K562 (cell line): ENCODE data around the gene TRUB2. TPM values are rescaled to one million over a fixed set of nuclear protein-coding genes. Genes with fewer than 3 reads are reported as not detected.

Source experiments
- ATAC-seq: fragments of 200-7000 bp; cut with Tn5 transposase; 3 replicates; pipeline ENCODE4 v1.9.1; 2020; ENCODE audit warnings: moderate library complexity
- BruUV-seq: library from RNA; stranded (reverse); fragments of 400-500 nt; replicated peaks from 2 replicates; lab custom pipeline; 2021; lab: Mats Ljungman, UMichigan
- CTCF ChIA-PET: fragments of 300-600 bp; formaldehyde crosslinking; extraction: SDS; loops from one replicate; lab custom pipeline; 2021; ENCODE audit warnings: low intra/inter-chr PET ratio; lab: Yijun Ruan, JAX
- POLR2A ChIA-PET: fragments of 300-600, 350-650 bp; sonication (Branson Sonifier 250); formaldehyde crosslinking; extraction: SDS; loops from one replicate; lab custom pipeline; 2021; ENCODE audit warnings: antibody characterized with exemption, inconsistent platforms; lab: Yijun Ruan, JAX
- DNase-seq, 4 experiments: peaks; one replicate each; pipeline versions ENCODE4 v3.0.0 to v3.0.0-alpha.2; 2011 to 2018; ENCODE audit warnings: low spot score in 3 of 4, mixed read lengths in 3 of 4; ENCODE audit errors: extremely low read depth in 1 of 4
- FAIRE-seq: peaks from 2 replicates; lab custom pipeline; 2011; peaks lifted over from hg19 to GRCh38; lab: Jason Lieb, UNC
- H2AFZ ChIP-seq: 2 replicates; pipeline ENCODE4 v1.6.0; 2011; ENCODE audit warnings: low read depth, low read length, control low read depth, inconsistent platforms
- H3K27ac ChIP-seq: fragments of 200-600 bp; 3 replicates; pipeline ENCODE4 v1.8.0; 2011; ENCODE audit warnings: low read depth, mild to moderate bottlenecking, control low read depth, inconsistent platforms, low read length, moderate library complexity, mixed read lengths; ENCODE audit errors: extremely low read depth
- H3K27me3 ChIP-seq, 2 experiments: fragments of 300-600 bp in 1 of 2; 2 replicates in 1 of 2; 3 replicates in 1 of 2; pipeline versions ENCODE4 v1.6.0 to v1.8.0; 2011; ENCODE audit warnings: inconsistent platforms in 2 of 2, low read length in 2 of 2, mild to moderate bottlenecking in 1 of 2, mixed read lengths in 1 of 2, moderate library complexity in 1 of 2; ENCODE audit not compliant: control insufficient read depth in 2 of 2, insufficient read depth in 2 of 2
- H3K36me3 ChIP-seq: fragments of 300-600 bp; 3 replicates; pipeline ENCODE4 v1.8.0; 2011; ENCODE audit warnings: mild to moderate bottlenecking, low read length, inconsistent platforms; ENCODE audit not compliant: control insufficient read depth, insufficient read depth
- H3K4me1 ChIP-seq, 2 experiments: fragments of 200-600 bp in 1 of 2; replicated peaks in 1 of 2; 2 replicates in 1 of 2; 3 replicates in 1 of 2; pipeline versions ENCODE4 v1.5.1 to v1.8.0; 2011; ENCODE audit warnings: inconsistent platforms in 2 of 2, low read length in 2 of 2, mild to moderate bottlenecking in 1 of 2, mixed read lengths in 1 of 2, moderate library complexity in 1 of 2; ENCODE audit not compliant: control insufficient read depth in 2 of 2, insufficient read depth in 2 of 2
- H3K4me2 ChIP-seq: 2 replicates; pipeline ENCODE4 v1.6.1; 2011; ENCODE audit warnings: low read length, control low read depth, inconsistent platforms, mixed read lengths; ENCODE audit not compliant: insufficient read depth
- H3K4me3 ChIP-seq: fragments of 200-600 bp; sonication (generic), shearing (Covaris generic); 2 replicates; pipeline ENCODE4 v1.5.1; 2016; ENCODE audit warnings: control low read depth, inconsistent platforms
- H3K79me2 ChIP-seq: fragments of 200-600 bp; 3 replicates; pipeline ENCODE4 v1.8.0; 2011; ENCODE audit warnings: low read length, inconsistent platforms; ENCODE audit not compliant: control insufficient read depth, insufficient read depth
- H3K9ac ChIP-seq, 2 experiments: 2 replicates each; pipeline versions ENCODE4 v1.6.0 to v1.6.1; 2011; ENCODE audit warnings: low read depth in 2 of 2, low read length in 2 of 2, control low read depth in 1 of 2, inconsistent platforms in 1 of 2, mild to moderate bottlenecking in 1 of 2, mixed read lengths in 1 of 2; ENCODE audit not compliant: insufficient read depth in 1 of 2
- H3K9me1 ChIP-seq: one replicate; pipeline ENCODE4 v1.6.0; 2011; ENCODE audit warnings: inconsistent platforms, mild to moderate bottlenecking, low read length, moderate library complexity; ENCODE audit not compliant: control insufficient read depth, insufficient read depth
- H3K9me3 ChIP-seq: replicated peaks from 2 replicates; pipeline ENCODE4 v1.5.1; 2011; ENCODE audit warnings: low read depth, low read length, inconsistent platforms; ENCODE audit not compliant: control insufficient read depth, insufficient read depth
- H4K20me1 ChIP-seq: replicated peaks from 2 replicates; pipeline ENCODE4 v1.6.1; 2011; ENCODE audit warnings: low read length, inconsistent platforms, mixed read lengths; ENCODE audit not compliant: control insufficient read depth, insufficient read depth
- BHLHE40 ChIP-seq: IDR thresholded peaks from 2 replicates; pipeline ENCODE4 v1.6.1; 2011; ENCODE audit warnings: low read length, improper control_type of control experiment
- ESRRB ChIP-seq: fragments of 250-450 bp; sonication (Bioruptor Pico); IDR thresholded peaks from 2 replicates; pipeline ENCODE4 v1.5.0; 2020; ENCODE audit warnings: mild to moderate bottlenecking, moderate library complexity, borderline replicate concordance
- FOXK2 ChIP-seq, 2 experiments: fragments of 450-650 bp; IDR thresholded peaks in 1 of 2; conservative IDR thresholded peaks in 1 of 2; 2 replicates each; pipeline ENCODE4 v1.6.1; 2016; ENCODE audit warnings: low read depth in 2 of 2, mild to moderate bottlenecking in 1 of 2
- HDAC6 ChIP-seq: IDR thresholded peaks from 2 replicates; pipeline ENCODE4 v1.6.1; 2012; ENCODE audit warnings: low read depth, mild to moderate bottlenecking, control low read depth, inconsistent platforms, low read length, moderate library complexity
- HMG20B ChIP-seq: fragments of 250-450 bp; sonication (Bioruptor Pico); IDR thresholded peaks from 2 replicates; pipeline ENCODE4 v1.5.0; 2021; ENCODE audit warnings: mild to moderate bottlenecking
- KDM5B ChIP-seq: fragments of 200-600 bp; sonication (generic); IDR thresholded peaks from 2 replicates; pipeline ENCODE4 v1.6.1; 2012; ENCODE audit warnings: low read depth, mild to moderate bottlenecking, moderate library complexity, low read length, control low read depth, inconsistent platforms; ENCODE audit not compliant: insufficient replicate concordance
- MCM7 ChIP-seq, 2 experiments: fragments of 450-650 bp; IDR thresholded peaks; 2 replicates each; pipeline ENCODE4 v1.6.1; 2016 to 2018
- NR2C2 ChIP-seq, 2 experiments: fragments of 200-800 bp in 1 of 2; sonication (Bioruptor generic) in 1 of 2; sonication (generic) in 1 of 2; formaldehyde crosslinking in 1 of 2; IDR thresholded peaks; 2 replicates each; pipeline versions ENCODE4 v1.6.1 to v1.8.0; 2016 to 2022; ENCODE audit warnings: mild to moderate bottlenecking in 1 of 2, missing compliant biosample characterization in 1 of 2, missing genetic modification characterization in 1 of 2, missing genetic modification reagents in 1 of 2
- POLR2A ChIP-seq: fragments of 450-650 bp; conservative IDR thresholded peaks from 2 replicates; pipeline ENCODE4 v1.6.1; 2016
- POLR2AphosphoS2 ChIP-seq: IDR thresholded peaks from 2 replicates; pipeline ENCODE4 v1.6.1; 2012; ENCODE audit warnings: low read length, improper control_type of control experiment
- POLR2G ChIP-seq: fragments of 200-400 bp; formaldehyde crosslinking; IDR thresholded peaks from 2 replicates; pipeline ENCODE4 v1.6.1; 2017; ENCODE audit warnings: low read depth, mild to moderate bottlenecking, antibody characterized with exemption, low read length, moderate library complexity
- RBFOX2 ChIP-seq: fragments of 200-400 bp; formaldehyde crosslinking; IDR thresholded peaks from 2 replicates; pipeline ENCODE4 v1.6.1; 2017; ENCODE audit warnings: low read depth, mild to moderate bottlenecking, low read length, moderate library complexity
- ZKSCAN1 ChIP-seq: fragments of 150-350 bp; IDR thresholded peaks from 2 replicates; pipeline ENCODE4 v1.6.1; 2016; ENCODE audit warnings: low read depth, low read length
- ZNF217 ChIP-seq: sonication (generic); formaldehyde crosslinking; IDR thresholded peaks from 2 replicates; pipeline ENCODE4 v1.8.0; 2022; ENCODE audit warnings: mild to moderate bottlenecking, missing genetic modification reagents
- WGBS: fragments of 100-300 bp; shearing (Covaris generic); methylation state at CpG from one replicate; pipeline ENCODE4 v1.1.6; 2016; ENCODE audit warnings: low coverage, mixed read lengths; ENCODE audit not compliant: insufficient coverage; ENCODE audit errors: missing lambda C conversion rate; 5-methylcytosine and 5-hydroxymethylcytosine counted together
- in situ Hi-C: fragments of 300-500 bp; cut with MboI; formaldehyde crosslinking; loops from 4 replicates; pipeline ENCODE4 v1.15.0; 2018; ENCODE audit warnings: inconsistent platforms, mixed read lengths
- intact Hi-C: fragments of 100-400 bp; cut with micrococcal nuclease; formaldehyde crosslinking; loops from 2 replicates; pipeline ENCODE4 v1.14.2; 2022
- polyA plus RNA-seq, 8 experiments: library from polyadenylated mRNA; depleted of rRNA in 4 of 8; stranded (reverse) in 5 of 8; unstranded in 3 of 8; fragments of >200 nt; fragmentation: Nextera tagmentation in 2 of 8; fragmentation: Illumina TruSeq in 1 of 8; extraction: Ambion mirVana in 2 of 8; extraction: Trizol in 1 of 8; gene quantifications; 2 replicates each; pipeline versions ENCODE4 v1.2.1 to v1.2.3, GENCODE V29; 2011 to 2014; ENCODE audit warnings: inconsistent platforms in 1 of 8, missing spikeins in 1 of 8
- total RNA-seq, 7 experiments: library from RNA; depleted of rRNA in 6 of 7; stranded (reverse); fragments of >200 nt in 6 of 7; fragmentation: Illumina TruSeq in 2 of 7; extraction: Trizol in 2 of 7; gene quantifications; 2 replicates each; pipeline versions ENCODE4 v1.2.1 to v1.2.3, GENCODE V29; 2011 to 2021; ENCODE audit warnings: low replicate concordance in 1 of 7

TRUB2 gene
- total and polyA plus RNA-seq, 9 of the 15 experiments (the other 6 are each of a cell fraction or from before 2014, with no cell fraction given): 9.3 to 110 (median 63.0) TPM

GRCh38 chr9:128335914-128336313 is 13.7 kb upstream of the TRUB2 start:
- ChIA-PET POLR2A (interaction anchor here (0.6 to 6.4 kb wide), 16 partner anchors 8 to 361 kb away, joined by 3 to 51 read pairs (median 4); partner anchors contain the start of gene COQ4), CTCF (no interaction called here)
- BruUV-seq: no TSS peak

DNA sequence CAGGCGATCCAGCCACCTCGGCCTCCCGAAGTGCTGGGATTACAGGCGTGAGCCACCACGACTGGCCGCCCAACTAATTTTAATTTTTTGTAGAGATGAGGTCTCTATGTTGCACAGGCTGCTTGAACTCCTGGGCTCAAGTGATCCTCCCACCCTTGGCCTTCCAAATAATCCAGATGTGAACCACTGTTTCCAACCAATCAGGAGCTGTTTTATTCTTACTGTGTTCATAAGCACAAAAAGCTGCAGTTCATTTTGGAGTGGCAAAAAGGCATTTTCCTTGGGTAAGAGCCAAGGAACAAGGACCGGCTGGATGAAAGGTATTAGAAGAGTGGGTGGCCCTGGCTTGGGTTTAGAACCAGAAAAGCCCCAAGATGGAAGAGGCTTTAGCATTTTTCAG is 12.9 kb upstream of the TRUB2 start:
- intact Hi-C loops (no loop called here), in situ Hi-C loops (no loop called here)
- H3K9me1 ChIP-seq: no peaks in the 10 kb centered on the region
- TF ChIP-seq POLR2AphosphoS2 (peak; percentile 46; the same call in 1 of the 2 replicates), BHLHE40 (0 out of 2 replicates have a peak, but pooled peaks have one; percentile 7), ESRRB (CRISPR knock-in tag) (no peak), HMG20B (0 out of 2 replicates have a peak, but pooled peaks have one; percentile 37)
- ATAC-seq (no peak), FAIRE-seq (no peak), DNase-seq (no peak)
- no TSS peak for BruUV-seq
- WGBS: 84% methylated on average over 7 of the region's 7 CpGs
- H3K4me1 ChIP-seq: peaks cover 4 to 10% of the 10 kb centered on the region in 2 experiments; a peak in 4 of 5 replicates
- no peak overlapping the region for H3K27ac ChIP-seq
- H3K9me3 ChIP-seq: no peaks in the 10 kb centered on the region
- H3K79me2 ChIP-seq: peaks cover 6% of the 10 kb centered on the region; the same call in 1 of the 3 replicates
- H3K4me3 ChIP-seq: no peak overlapping the region
- no peaks in the 10 kb centered on the region for H3K27me3 ChIP-seq
- CTCF ChIA-PET: no interaction called here
- POLR2A ChIA-PET: interaction anchor here (0.6 to 6.4 kb wide), 12 partner anchors 8 to 362 kb away, joined by 3 to 51 read pairs (median 6); partner anchors contain the start of gene COQ4
- no peak overlapping the region for H3K4me2 ChIP-seq
- no peak overlapping the region for H3K9ac ChIP-seq
- H3K36me3 ChIP-seq: peaks cover 53% of the 10 kb centered on the region
- H4K20me1 ChIP-seq: peaks cover 3% of the 10 kb centered on the region; the same call in 1 of the 2 replicates
- no peak overlapping the region for H2AFZ ChIP-seq

More at GRCh38 chr9:128335914-128336313, 13.7 kb upstream of the TRUB2 start:
- no peaks in the 10 kb centered on the region for H3K9me3 ChIP-seq
- in situ Hi-C loops (no loop called here), intact Hi-C loops (no loop called here)
- peak overlapping the region in 1 of 2 experiments; percentile 62; a peak in 2 of 4 replicates for H3K9ac ChIP-seq
- 0 out of 2 replicates have a peak, but pooled peaks have one; percentile 32 for TF ChIP-seq ZKSCAN1
- TF ChIP-seq FOXK2 (conservative IDR thresholded peaks at IDR 0.05 in 1 of 2, IDR thresholded peaks at IDR 0.05 in 1 of 2; ENCODE audit: low read depth in 2 of 2): no peak
- TF ChIP-seq ZNF217 (CRISPR knock-in tag): peak; percentile 56; the same call in 1 of the 2 replicates
- peak; percentile 68 for TF ChIP-seq POLR2G
- 0 out of 2 replicates have a peak, but pooled peaks have one; percentile 2 for TF ChIP-seq HDAC6
- peak; percentile 48; the same call in 1 of the 2 replicates for TF ChIP-seq RBFOX2
- TF ChIP-seq MCM7 (IDR thresholded peaks at IDR 0.05): no peak
- TF ChIP-seq NR2C2 (CRISPR knock-in tag; IDR thresholded peaks at IDR 0.05): 0 out of 2 replicates have a peak, but pooled peaks have one; percentile 24
- TF ChIP-seq NR2C2 (tag; IDR thresholded peaks at IDR 0.05): no peak
- TF ChIP-seq POLR2A: peak; percentile 26; the same call in 1 of the 2 replicates
- TF ChIP-seq KDM5B: peak; percentile 59
- peaks cover 53% of the 10 kb centered on the region for H3K36me3 ChIP-seq
- FAIRE-seq: no peak
- H3K9me1 ChIP-seq: no peaks in the 10 kb centered on the region
- 87% methylated on average over 2 of the region's 2 CpGs for WGBS
- no peaks in the 10 kb centered on the region for H3K27me3 ChIP-seq
- H3K4me1 ChIP-seq: peaks cover 6 to 17% of the 10 kb centered on the region in 2 experiments; a peak in 4 of 5 replicates
- no peak overlapping the region for H3K27ac ChIP-seq
- H4K20me1 ChIP-seq: peaks cover 3% of the 10 kb centered on the region; the same call in 1 of the 2 replicates
- no peak for ATAC-seq
- no peak overlapping the region for H3K4me3 ChIP-seq
- no peak overlapping the region for H3K4me2 ChIP-seq
- DNase-seq: peak in 2 of 4 experiments; percentile 22 to 26
- no peak overlapping the region for H2AFZ ChIP-seq
- peaks cover 10% of the 10 kb centered on the region for H3K79me2 ChIP-seq
